NOMO-1 treated with dmso at 0.1 percent for 144 hours (cell line): ENCODE measurements around the gene ST6GAL2.

Source experiments
- DNase-seq: peaks from one replicate; lab custom pipeline; 2025; ENCODE audit not compliant: unreplicated experiment; lab: John Stamatoyannopoulos, UW

The ST6GAL2 gene

GRCh38 chr2:106831241-106831640 is 54.7 kb downstream of the ST6GAL2 start:
- DNase-seq, result no peak

DNA sequence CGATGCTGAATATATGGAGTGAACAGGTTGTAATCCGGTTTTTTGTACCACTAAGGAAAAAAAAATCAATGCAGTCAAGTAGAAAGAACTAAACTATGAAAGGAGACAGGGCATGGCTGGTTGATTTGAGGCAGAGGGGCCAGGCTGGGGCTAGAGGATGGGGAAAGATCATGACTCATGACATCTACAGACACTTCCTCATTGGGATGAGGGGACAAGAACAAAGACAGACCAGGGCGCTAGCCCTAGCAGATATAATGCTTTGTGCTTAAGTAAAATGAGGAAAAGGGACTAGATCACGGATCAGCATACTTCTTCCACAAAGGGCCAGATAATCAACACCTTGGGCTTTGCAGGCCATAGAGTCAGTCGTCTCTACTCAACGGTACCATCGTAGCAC is 55.8 kb downstream of the ST6GAL2 start:
- no peak for DNase-seq

DNA sequence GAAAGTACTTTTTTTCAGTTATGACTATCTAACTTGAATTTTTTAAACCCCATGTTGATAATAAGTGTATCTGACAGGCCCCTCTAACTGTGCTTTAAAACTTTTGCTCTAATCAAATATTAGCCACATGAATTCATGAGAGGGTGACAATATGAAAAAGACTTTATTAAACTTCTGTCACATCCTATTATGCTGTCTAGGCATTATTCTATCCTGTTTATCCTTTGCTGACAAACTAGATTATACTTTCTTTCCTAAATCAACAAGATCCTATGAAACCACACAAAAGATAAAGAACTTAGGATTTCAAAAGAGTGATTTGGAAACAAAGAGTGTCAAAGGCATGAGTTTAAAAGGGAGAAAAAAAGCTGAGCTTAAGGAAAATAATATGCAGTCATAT is 57.8 kb downstream of the ST6GAL2 start:
- no peak for DNase-seq

- DNase-seq, result no peak
Measured at GRCh38 chr2:106827158-106827557, 58.8 kb downstream of the ST6GAL2 start.

GRCh38 chr2:106825161-106825560 is 60.8 kb downstream of the ST6GAL2 start:
- DNase-seq, result no peak

- no peak for DNase-seq
Measured at GRCh38 chr2:106816974-106817373, 69.0 kb downstream of the ST6GAL2 start.

- no peak for DNase-seq
Measured at GRCh38 chr2:106812841-106813240, 73.1 kb downstream of the ST6GAL2 start.

GRCh38 chr2:106812383-106812782 is 73.6 kb downstream of the ST6GAL2 start:
- no peak for DNase-seq

GRCh38 chr2:106805716-106806115 is 80.3 kb downstream of the ST6GAL2 start:
- no peak for DNase-seq

DNA sequence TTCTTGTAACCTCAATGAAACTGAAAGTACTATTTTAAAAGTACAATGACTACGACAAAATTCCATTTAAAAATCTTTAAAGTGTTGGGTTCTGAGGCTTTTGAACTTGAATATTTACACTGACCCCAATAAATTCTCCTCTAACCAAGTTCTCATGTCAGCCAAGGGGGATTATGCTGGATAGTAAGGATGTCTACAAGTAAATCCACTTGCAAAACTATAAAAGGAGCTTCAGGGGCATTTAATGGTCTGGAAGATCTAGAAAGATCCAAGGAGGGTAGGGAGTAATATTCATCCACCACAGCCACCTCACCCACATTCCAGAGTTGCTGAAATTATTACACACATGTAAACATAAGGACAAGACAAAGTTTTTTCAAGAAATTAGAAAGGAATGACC is 81.8 kb downstream of the ST6GAL2 start:
- no peak for DNase-seq

DNA sequence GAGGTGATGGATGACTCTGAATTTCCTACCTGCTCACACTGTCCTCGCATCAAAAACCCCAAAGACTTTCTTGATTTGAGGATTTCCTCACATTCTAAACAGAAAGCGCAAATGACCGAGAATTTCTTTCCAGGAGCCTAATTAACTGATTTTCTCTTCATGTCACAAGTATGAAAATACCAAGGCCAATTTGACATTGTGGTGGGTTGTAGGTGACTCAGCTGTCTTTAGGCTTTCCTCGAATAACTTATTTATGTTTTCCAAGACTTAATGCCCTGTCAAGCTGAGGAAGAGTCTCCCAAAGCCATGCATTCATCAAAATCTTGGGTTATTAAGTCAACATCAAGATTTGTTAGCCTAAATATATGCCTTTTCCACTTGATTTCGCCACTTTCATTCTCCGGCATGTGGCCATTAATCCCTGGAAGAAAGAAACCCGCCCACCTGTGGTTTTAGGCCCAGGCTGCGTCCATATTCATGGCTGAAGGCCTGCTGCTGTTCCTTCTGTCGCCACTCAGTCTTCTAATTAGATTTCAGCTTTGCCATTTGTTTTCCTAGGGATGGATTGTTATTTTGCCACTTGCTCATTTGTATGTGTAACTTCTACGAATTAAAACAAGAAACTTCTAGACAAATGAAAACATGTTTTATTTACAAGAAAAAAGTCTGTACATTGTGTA is 84.9 kb downstream of the ST6GAL2 start:
- no peak for DNase-seq

DNA sequence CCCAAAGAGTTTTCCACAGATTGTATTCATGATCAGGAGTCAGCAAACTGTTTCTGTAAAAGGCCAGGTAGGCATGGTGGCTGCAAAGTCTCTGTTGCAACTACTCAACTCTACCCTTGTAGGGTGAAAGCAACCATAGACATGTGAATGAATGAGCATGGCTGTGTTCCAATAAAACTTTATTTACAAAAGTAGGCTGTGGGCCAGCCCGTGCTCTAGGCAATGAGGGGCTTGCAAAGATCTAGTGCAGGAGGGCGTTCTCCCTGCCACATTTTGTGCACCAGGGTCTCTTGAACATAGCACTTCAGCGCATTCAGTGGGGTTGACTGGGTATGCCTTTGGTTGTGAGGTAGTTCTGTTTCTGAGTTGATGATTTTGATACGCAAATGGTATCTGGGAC is 85.8 kb downstream of the ST6GAL2 start:
- DNase-seq, result no peak

- no peak for DNase-seq
Measured at GRCh38 chr2:106798826-106799552, 87.0 kb downstream of the ST6GAL2 start.

DNA sequence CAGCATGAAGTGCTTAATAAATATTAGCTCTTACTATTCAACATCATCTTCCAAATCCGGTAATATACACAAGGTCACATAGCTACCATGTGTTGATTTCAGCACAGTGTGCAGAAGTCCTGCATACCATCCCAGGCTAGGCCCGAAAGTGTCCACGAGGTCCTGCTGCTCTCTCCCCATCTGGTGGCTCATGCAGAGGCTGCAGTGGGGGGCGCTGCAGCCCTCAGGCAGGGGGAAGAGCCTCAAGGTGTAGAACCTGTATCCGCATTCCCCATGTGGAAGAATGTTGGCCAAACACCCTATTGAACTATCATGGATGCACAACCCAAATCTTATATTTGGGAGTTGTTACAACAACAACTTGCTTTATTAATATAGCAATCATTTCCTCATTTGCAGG is 88.5 kb downstream of the ST6GAL2 start:
- no peak for DNase-seq

GRCh38 chr2:106792671-106793070 is 93.3 kb downstream of the ST6GAL2 start:
- DNase-seq, result no peak

DNA sequence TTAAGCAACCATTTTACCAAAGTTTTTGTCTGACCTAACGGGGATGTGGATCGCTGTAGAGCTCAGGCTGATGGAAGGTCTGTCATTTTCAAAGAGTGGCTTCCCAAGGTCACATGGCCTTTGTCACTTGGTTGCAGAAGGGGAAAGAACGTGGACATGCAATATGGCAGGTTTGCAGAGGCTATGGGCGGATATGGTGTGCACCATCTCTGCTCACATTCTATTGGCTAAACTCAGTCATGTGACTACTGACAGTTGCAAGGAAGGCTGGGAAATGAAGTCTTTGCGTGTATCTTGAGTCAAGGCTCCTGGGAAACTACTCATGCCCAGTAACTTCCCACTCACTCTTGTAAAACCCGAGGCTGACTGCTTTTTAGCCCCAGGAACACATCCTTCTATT is 96.8 kb downstream of the ST6GAL2 start:
- no peak for DNase-seq

GRCh38 chr2:106782681-106783080 is 103.3 kb downstream of the ST6GAL2 start:
- DNase-seq, result no peak

GRCh38 chr2:106781196-106781595 is 104.8 kb downstream of the ST6GAL2 start:
- DNase-seq, result no peak

- no peak for DNase-seq
Measured at GRCh38 chr2:106771811-106772210, 114.2 kb downstream of the ST6GAL2 start.

GRCh38 chr2:106770986-106771385 is 115.0 kb downstream of the ST6GAL2 start:
- no peak for DNase-seq

- no peak for DNase-seq
Measured at GRCh38 chr2:106764614-106765013, 121.4 kb downstream of the ST6GAL2 start.

- DNase-seq, result no peak
Measured at GRCh38 chr2:106759966-106760365, 126.0 kb downstream of the ST6GAL2 start.
